KMS-11 (cell line): ENCODE data around the gene SLC2A11.

ENCODE experiments used
- H2AFZ ChIP-seq: fragments of 200-600 bp; sonication (generic); 2 replicates; pipeline ENCODE4 v1.6.1; 2016; ENCODE audit warnings: antibody characterized with exemption, mixed run types, low read depth
- H3K27ac ChIP-seq: fragments of 200-600 bp; sonication (generic); 2 replicates; pipeline ENCODE4 v1.6.1; 2016; ENCODE audit warnings: mild to moderate bottlenecking, mixed run types
- H3K27me3 ChIP-seq: fragments of 200-600 bp; sonication (generic); 2 replicates; pipeline ENCODE4 v1.6.1; 2017; ENCODE audit warnings: mild to moderate bottlenecking, low read depth, mixed run types, moderate library complexity; ENCODE audit not compliant: insufficient read depth
- H3K36me3 ChIP-seq: fragments of 200-600 bp; sonication (generic); 2 replicates; pipeline ENCODE4 v1.6.1; 2017; ENCODE audit warnings: mild to moderate bottlenecking, mixed run types; ENCODE audit not compliant: insufficient read depth
- H3K4me1 ChIP-seq: fragments of 200-600 bp; sonication (generic); 2 replicates; pipeline ENCODE4 v1.6.1; 2016; ENCODE audit warnings: mild to moderate bottlenecking, low read depth, mixed run types; ENCODE audit not compliant: poor library complexity, severe bottlenecking
- H3K4me2 ChIP-seq: fragments of 200-600 bp; sonication (generic); 2 replicates; pipeline ENCODE4 v1.7.0; 2016; ENCODE audit warnings: mild to moderate bottlenecking, mixed run types
- H3K4me3 ChIP-seq: fragments of 200-600 bp; sonication (generic); IDR thresholded peaks from 2 replicates; pipeline ENCODE4 v1.6.1; 2017; ENCODE audit warnings: low read depth, low read length, mixed read lengths; ENCODE audit not compliant: insufficient read depth
- H3K79me2 ChIP-seq: fragments of 200-600 bp; sonication (generic); 2 replicates; pipeline ENCODE4 v1.6.1; 2016; ENCODE audit warnings: low read depth, mixed run types; ENCODE audit not compliant: insufficient read depth
- H3K9ac ChIP-seq: fragments of 200-600 bp; sonication (generic); 2 replicates; pipeline ENCODE4 v1.6.1; 2016; ENCODE audit warnings: mild to moderate bottlenecking, mixed run types
- H4K20me1 ChIP-seq: fragments of 200-600 bp; sonication (generic); 2 replicates; pipeline ENCODE4 v1.6.1; 2016; ENCODE audit warnings: mild to moderate bottlenecking, mixed run types; ENCODE audit not compliant: insufficient read depth
- TF ChIP-seq, protein P1 (sequence below): fragments of 200-600 bp; sonication (generic); conservative IDR thresholded peaks from 2 replicates; pipeline ENCODE4 v1.6.1; 2017; ENCODE audit warnings: low read depth, mild to moderate bottlenecking, antibody characterized with exemption, low read length, moderate library complexity, mixed read lengths

Gene SLC2A11

DNA sequence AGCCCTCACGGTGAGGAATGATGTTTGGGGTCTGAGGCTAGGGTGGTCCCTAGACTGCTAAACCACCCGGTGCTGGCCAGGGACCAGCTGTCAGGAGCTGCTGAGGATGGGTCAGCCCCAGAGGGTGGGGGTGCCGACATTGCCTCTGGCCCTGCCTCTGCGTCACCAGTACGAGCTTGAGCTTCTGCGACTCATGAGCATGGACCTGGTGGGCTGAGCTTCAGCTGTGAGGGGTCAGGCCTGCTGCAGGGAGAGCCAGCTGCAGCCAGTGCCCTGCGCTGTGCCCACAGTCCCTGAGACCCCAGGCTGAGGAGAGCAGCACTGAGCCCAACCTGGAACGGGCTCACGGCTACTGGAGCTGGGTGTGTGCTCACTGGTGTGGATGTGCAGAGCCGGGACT lies 25.9 kb upstream of the SLC2A11 start:
- H3K4me2 ChIP-seq, result no peak overlapping the region
- H3K79me2 ChIP-seq, result peaks cover 13% of the 10 kb centered on the region; the same call in 1 of the 2 replicates
- no peak overlapping the region for H3K4me3 ChIP-seq
- no peak overlapping the region for H3K27ac ChIP-seq
- no peak overlapping the region for H3K9ac ChIP-seq
- no peak overlapping the region for H2AFZ ChIP-seq
- TF ChIP-seq, protein P1, sequence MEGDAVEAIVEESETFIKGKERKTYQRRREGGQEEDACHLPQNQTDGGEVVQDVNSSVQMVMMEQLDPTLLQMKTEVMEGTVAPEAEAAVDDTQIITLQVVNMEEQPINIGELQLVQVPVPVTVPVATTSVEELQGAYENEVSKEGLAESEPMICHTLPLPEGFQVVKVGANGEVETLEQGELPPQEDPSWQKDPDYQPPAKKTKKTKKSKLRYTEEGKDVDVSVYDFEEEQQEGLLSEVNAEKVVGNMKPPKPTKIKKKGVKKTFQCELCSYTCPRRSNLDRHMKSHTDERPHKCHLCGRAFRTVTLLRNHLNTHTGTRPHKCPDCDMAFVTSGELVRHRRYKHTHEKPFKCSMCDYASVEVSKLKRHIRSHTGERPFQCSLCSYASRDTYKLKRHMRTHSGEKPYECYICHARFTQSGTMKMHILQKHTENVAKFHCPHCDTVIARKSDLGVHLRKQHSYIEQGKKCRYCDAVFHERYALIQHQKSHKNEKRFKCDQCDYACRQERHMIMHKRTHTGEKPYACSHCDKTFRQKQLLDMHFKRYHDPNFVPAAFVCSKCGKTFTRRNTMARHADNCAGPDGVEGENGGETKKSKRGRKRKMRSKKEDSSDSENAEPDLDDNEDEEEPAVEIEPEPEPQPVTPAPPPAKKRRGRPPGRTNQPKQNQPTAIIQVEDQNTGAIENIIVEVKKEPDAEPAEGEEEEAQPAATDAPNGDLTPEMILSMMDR, result no peak
- H3K4me1 ChIP-seq, result peaks cover 21% of the 10 kb centered on the region
- H3K36me3 ChIP-seq, result no peaks in the 10 kb centered on the region
- H3K27me3 ChIP-seq, result no peaks in the 10 kb centered on the region
- no peaks in the 10 kb centered on the region for H4K20me1 ChIP-seq

DNA sequence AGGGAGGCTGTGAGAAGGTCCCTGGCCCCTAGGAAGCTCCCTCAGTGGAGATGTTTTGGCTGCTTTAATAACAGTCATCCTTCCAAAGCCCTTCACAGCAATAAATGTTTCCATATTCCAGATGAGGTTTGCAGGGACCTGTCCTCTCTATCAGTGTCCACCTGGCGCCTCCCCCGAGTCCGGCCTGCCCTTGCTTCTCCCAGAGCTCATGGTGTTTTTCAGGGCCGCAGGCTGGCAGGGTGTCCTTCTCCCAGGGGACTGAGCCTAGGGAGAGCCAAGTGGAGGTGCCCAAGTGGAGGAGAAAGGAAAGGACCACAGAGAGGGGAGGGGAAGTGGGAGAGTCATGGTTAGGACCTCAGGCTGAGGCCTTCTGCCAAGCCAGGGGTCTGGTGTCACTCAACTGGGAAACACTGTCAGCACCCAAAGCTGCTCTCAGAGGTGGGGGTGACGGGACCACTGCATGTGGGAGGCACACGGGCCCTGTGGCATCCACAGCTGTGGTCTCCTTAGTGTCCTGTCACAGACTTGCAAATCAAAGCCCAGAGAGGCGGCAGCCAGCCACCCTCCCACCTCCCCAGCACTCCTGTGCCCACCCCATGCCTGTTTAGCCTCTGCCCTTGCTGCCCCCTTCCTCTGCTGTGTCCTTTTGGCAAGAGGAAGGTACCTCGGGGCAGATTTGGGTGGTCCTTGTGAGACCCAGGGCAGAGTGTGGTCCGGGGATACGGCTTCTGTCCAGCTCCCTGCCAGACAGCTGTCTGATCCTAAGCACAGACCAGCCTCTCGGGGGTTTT lies 25.3 kb upstream of the SLC2A11 start:
- TF ChIP-seq, protein P1, result no peak
- peaks cover 21% of the 10 kb centered on the region for H3K4me1 ChIP-seq
- no peak overlapping the region for H3K9ac ChIP-seq
- H3K27ac ChIP-seq, result no peak overlapping the region
- no peak overlapping the region for H2AFZ ChIP-seq
- H3K36me3 ChIP-seq, result no peaks in the 10 kb centered on the region
- no peaks in the 10 kb centered on the region for H3K27me3 ChIP-seq
- peaks cover 19% of the 10 kb centered on the region for H3K79me2 ChIP-seq
- H4K20me1 ChIP-seq, result no peaks in the 10 kb centered on the region
- H3K4me2 ChIP-seq, result no peak overlapping the region
- no peak overlapping the region for H3K4me3 ChIP-seq

DNA sequence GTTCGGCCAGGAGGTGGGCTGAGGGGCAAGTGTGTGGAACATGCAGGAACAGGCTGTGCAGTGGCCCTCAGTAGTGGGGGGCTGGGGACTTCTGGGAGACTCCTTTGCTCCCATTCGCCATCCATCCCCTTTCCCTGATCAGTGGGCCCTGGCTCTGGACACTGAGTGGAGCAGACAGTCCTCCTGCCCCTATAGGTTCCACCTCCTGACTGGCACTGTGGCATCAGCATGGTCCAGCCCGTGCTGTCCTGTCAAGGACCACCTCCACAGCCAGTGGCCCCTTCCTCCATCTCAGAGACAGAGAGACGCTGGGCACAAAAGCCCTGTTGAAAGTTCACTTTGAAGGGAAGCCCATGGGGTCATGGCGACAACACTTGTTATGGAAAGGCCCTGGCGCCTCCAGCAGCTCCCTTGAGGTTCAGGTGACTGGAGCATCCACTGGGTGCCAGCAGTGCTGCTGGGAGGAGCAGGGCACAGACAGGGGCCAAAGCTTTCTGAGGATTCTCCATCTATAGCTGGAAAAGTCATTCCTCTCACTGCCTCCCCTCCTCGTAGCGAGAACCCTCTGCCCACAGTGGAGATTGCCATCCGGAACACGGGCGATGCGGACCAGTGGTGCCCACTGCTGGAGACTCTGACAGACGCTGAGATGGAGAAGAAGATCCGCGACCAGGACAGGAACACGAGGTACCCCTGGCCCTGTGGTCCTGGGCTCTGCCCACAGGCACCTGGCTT lies 24.5 kb upstream of the SLC2A11 start:
- H2AFZ ChIP-seq, result no peak overlapping the region
- H3K4me1 ChIP-seq, result peaks cover 21% of the 10 kb centered on the region
- no peak overlapping the region for H3K4me2 ChIP-seq
- H3K79me2 ChIP-seq, result peaks cover 27% of the 10 kb centered on the region
- H3K27ac ChIP-seq, result no peak overlapping the region; the same call in 1 of the 2 replicates
- H3K9ac ChIP-seq, result no peak overlapping the region
- no peaks in the 10 kb centered on the region for H3K27me3 ChIP-seq
- no peaks in the 10 kb centered on the region for H4K20me1 ChIP-seq
- no peak overlapping the region for H3K4me3 ChIP-seq
- no peaks in the 10 kb centered on the region for H3K36me3 ChIP-seq
- TF ChIP-seq, protein P1, result no peak

DNA sequence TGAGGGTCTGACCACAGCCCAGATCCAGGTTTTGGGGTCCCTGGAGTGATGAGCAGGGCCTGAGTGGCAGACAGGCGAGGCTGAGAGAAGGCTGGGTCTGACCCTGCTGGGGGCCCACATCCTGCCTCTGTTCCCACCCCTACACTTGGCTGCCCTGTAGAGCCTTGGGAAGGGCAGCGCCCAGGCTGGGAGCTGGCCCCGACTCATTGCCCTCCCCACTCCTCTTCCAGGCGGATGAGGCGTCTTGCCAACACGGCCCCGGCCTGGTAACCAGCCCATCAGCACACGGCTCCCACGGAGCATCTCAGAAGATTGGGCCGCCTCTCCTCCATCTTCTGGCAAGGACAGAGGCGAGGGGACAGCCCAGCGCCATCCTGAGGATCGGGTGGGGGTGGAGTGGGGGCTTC lies 23.8 kb upstream of the SLC2A11 start:
- no peak overlapping the region; the same call in 1 of the 2 replicates for H3K27ac ChIP-seq
- no peak overlapping the region for H3K4me2 ChIP-seq
- no peaks in the 10 kb centered on the region for H4K20me1 ChIP-seq
- no peaks in the 10 kb centered on the region for H3K36me3 ChIP-seq
- H3K79me2 ChIP-seq, result peaks cover 29% of the 10 kb centered on the region
- TF ChIP-seq, protein P1, result no peak
- H3K4me1 ChIP-seq, result peaks cover 21% of the 10 kb centered on the region
- H3K4me3 ChIP-seq, result no peak overlapping the region
- no peaks in the 10 kb centered on the region for H3K27me3 ChIP-seq
- no peak overlapping the region for H2AFZ ChIP-seq
- no peak overlapping the region for H3K9ac ChIP-seq
